HUES48 (cell line): Measurements from ENCODE around the gene HOXD4.

Experiments used
- H3K27ac ChIP-seq: one replicate; pipeline ENCODE4 v1.7.0; 2013; ENCODE audit warnings: low read depth, low read length, inconsistent platforms
- H3K27me3 ChIP-seq: 2 replicates; pipeline ENCODE4 v1.6.1; 2013; ENCODE audit warnings: mild to moderate bottlenecking, low read length; ENCODE audit not compliant: control insufficient read depth, insufficient read depth
- H3K36me3 ChIP-seq: 2 replicates; pipeline ENCODE4 v1.6.1; 2013; ENCODE audit warnings: low read length; ENCODE audit not compliant: control insufficient read depth, insufficient read depth
- H3K4me1 ChIP-seq: 2 replicates; pipeline ENCODE4 v1.6.1; 2013; ENCODE audit warnings: mild to moderate bottlenecking, low read length; ENCODE audit not compliant: control insufficient read depth, insufficient read depth
- H3K4me3 ChIP-seq: 2 replicates; pipeline ENCODE4 v1.5.1; 2013; ENCODE audit warnings: mild to moderate bottlenecking, low read depth, low read length
- H3K9ac ChIP-seq: 2 replicates; pipeline ENCODE4 v1.6.1; 2013; ENCODE audit warnings: mild to moderate bottlenecking, low read depth, low read length, moderate library complexity
- H3K9me3 ChIP-seq: 2 replicates; pipeline ENCODE4 v1.6.1; 2013; ENCODE audit warnings: low read length; ENCODE audit not compliant: control insufficient read depth, insufficient read depth

Gene HOXD4

DNA sequence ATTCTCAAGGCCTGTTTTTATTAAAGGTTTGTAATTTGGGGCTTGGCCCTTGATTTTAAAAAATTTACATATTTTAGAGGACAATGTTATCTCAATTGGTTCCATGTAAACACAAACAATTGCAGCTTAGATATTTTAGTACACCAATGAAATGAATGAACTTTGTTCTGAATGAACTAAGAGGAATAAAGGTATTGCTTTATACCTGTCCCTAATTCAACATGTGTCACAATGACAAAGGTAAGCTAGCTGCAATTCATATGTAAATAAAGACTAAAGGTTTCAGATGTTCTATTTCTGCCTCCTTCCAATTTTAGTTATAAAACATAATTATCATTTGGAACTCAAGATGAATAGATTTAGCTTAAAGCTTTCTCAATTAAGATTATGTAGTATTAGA, 48.6 kb downstream of the HOXD4 start:
- H3K9me3 ChIP-seq: no peaks in the 10 kb centered on the region
- H3K27ac ChIP-seq: no peak overlapping the region
- peaks cover 39% of the 10 kb centered on the region for H3K27me3 ChIP-seq
- H3K4me1 ChIP-seq: no peaks in the 10 kb centered on the region
- H3K9ac ChIP-seq: no peak overlapping the region
- H3K36me3 ChIP-seq: no peaks in the 10 kb centered on the region
- H3K4me3 ChIP-seq: no peak overlapping the region

DNA sequence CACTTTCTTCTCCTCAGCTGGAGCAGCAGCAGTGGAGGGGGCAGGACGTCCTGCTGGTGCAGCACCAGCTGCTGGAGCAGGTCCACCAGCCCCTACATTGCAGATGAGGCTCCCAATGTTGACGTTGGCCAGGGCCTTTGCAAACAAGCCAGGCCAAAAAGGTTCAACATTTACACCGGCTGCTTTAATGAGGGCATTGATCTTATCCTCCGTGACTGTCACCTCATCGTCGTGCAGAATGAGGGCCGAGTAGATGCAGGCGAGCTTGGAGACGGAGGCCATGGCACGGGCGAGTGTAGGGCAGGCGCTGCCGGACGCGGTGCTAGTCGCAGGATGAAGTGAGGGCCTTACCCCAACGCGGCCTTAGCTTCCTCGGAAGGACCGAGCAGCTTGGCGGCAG, 49.6 kb downstream of the HOXD4 start:
- H3K4me3 ChIP-seq: no peak overlapping the region
- no peaks in the 10 kb centered on the region for H3K36me3 ChIP-seq
- no peak overlapping the region for H3K9ac ChIP-seq
- peaks cover 28% of the 10 kb centered on the region for H3K27me3 ChIP-seq
- no peak overlapping the region for H3K27ac ChIP-seq
- H3K4me1 ChIP-seq: no peaks in the 10 kb centered on the region
- no peaks in the 10 kb centered on the region for H3K9me3 ChIP-seq

DNA sequence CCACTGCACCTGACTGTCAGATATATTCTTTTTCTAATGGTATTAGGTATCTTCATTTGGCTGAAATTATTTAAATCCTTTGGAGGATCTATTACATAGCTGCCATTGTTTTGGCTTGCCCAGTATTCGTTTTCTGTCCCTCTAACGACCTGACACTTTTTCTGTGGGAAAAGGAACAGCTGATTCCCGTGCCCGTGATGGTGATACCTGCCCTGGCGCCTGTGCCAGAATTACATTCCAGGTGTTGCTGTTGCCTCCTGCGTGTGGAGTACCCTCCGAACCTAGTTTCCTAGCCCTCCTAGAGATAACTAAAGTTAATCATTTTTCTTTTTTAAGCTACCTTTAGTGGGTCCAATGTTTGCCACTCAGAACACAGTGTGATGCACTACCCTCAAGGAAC, 51.1 kb downstream of the HOXD4 start:
- H3K9ac ChIP-seq: no peak overlapping the region
- no peak overlapping the region for H3K4me3 ChIP-seq
- H3K9me3 ChIP-seq: no peaks in the 10 kb centered on the region
- no peaks in the 10 kb centered on the region for H3K36me3 ChIP-seq
- no peak overlapping the region for H3K27ac ChIP-seq
- H3K27me3 ChIP-seq: peaks cover 17% of the 10 kb centered on the region
- no peaks in the 10 kb centered on the region for H3K4me1 ChIP-seq
